Measurements from ENCODE around the gene IGFBP3. TPM values are rescaled to one million over a fixed set of nuclear protein-coding genes. Genes with fewer than 3 reads are reported as not detected.

IGFBP3 gene
- total and polyA plus RNA-seq, 9 of the 15 experiments (the other 6 are each of a cell fraction or from before 2014, with no cell fraction given) = 0.08 to 0.22 (median 0.10) TPM; not detected in 5

GRCh38 chr7:45967591-45968157 is 46.6 kb upstream of the IGFBP3 start:
- 0% methylated on average over 5 of the region's 5 CpGs for WGBS (ENCODE audit: insufficient coverage, low coverage, missing lambda C conversion rate)
- H4K20me1 ChIP-seq (replicated peaks; ENCODE audit: control insufficient read depth, insufficient read depth, low read length) = no peaks in the 10 kb centered on the region
- ChIA-PET CTCF (ENCODE audit: low intra/inter-chr PET ratio) (no interaction called here), POLR2A (no interaction called here)
- no peaks in the 10 kb centered on the region for H3K9me1 ChIP-seq (ENCODE audit: control insufficient read depth, insufficient read depth, low read length)
- no peaks in the 10 kb centered on the region for H3K36me3 ChIP-seq (ENCODE audit: control insufficient read depth, insufficient read depth, low read length)
- in situ Hi-C loops (cut with MboI) = no loop called here
- H3K4me2 ChIP-seq (ENCODE audit: insufficient read depth, low read length) = no peak overlapping the region
- BruUV-seq (replicated peaks) = no TSS peak
- no peak for DNase-seq (ENCODE audit: extremely low read depth in 1 of 4, low spot score in 3 of 4)
- intact Hi-C loops (cut with micrococcal nuclease) = no loop called here
- no peaks in the 10 kb centered on the region for H3K9me3 ChIP-seq (replicated peaks; ENCODE audit: control insufficient read depth, insufficient read depth, low read depth, low read length)
- no peak for ATAC-seq
- H3K79me2 ChIP-seq (ENCODE audit: control insufficient read depth, insufficient read depth, low read length) = no peaks in the 10 kb centered on the region
- no peak overlapping the region for H3K4me3 ChIP-seq
- H3K9ac ChIP-seq (ENCODE audit: insufficient read depth in 1 of 2, low read depth in 2 of 2, low read length in 2 of 2) = no peak overlapping the region
- H3K27ac ChIP-seq (ENCODE audit: extremely low read depth, low read depth, low read length) = no peak overlapping the region
- H3K27me3 ChIP-seq (ENCODE audit: control insufficient read depth in 2 of 2, insufficient read depth in 2 of 2, low read length in 2 of 2) = no peaks in the 10 kb centered on the region
- no peak overlapping the region for H2AFZ ChIP-seq (ENCODE audit: low read depth, low read length)
- TF ChIP-seq ARNT (IDR thresholded peaks at IDR 0.05) = no peak
- no peak for TF ChIP-seq SREBF2 (CRISPR knock-in tag; IDR thresholded peaks at IDR 0.05)
- no peak for TF ChIP-seq PRMT5 (CRISPR knock-in tag; IDR thresholded peaks at IDR 0.05)
- TF ChIP-seq HNRNPLL (IDR thresholded peaks at IDR 0.05; ENCODE audit: low read depth, low read length, poor library complexity, severe bottlenecking) = no peak
- no peak for TF ChIP-seq ZNF274 (IDR thresholded peaks at IDR 0.05; ENCODE audit: borderline replicate concordance, low read depth, low read length)
- TF ChIP-seq XRCC5 (IDR thresholded peaks at IDR 0.05; ENCODE audit: low read depth, low read length) = no peak
- FAIRE-seq = no peak
- no peaks in the 10 kb centered on the region for H3K4me1 ChIP-seq (replicated peaks in 1 of 2; ENCODE audit: control insufficient read depth in 2 of 2, insufficient read depth in 2 of 2, low read length in 2 of 2)

GRCh38 chr7:45962861-45963260 is 41.8 kb upstream of the IGFBP3 start:
- no peak for TF ChIP-seq ZSCAN32 (CRISPR knock-in tag; IDR thresholded peaks at IDR 0.05)
- no peak for TF ChIP-seq HDGF (IDR thresholded peaks at IDR 0.05)
- TF ChIP-seq RCOR1 (IDR thresholded peaks at IDR 0.05; ENCODE audit: borderline replicate concordance in 1 of 2, low read depth in 2 of 2, low read length in 2 of 2) = no peak
- no peak for TF ChIP-seq CBFA2T3 (IDR thresholded peaks at IDR 0.05)
- TF ChIP-seq JUN (IDR thresholded peaks at IDR 0.05; ENCODE audit: borderline replicate concordance, low read depth, low read length) = no peak
- TF ChIP-seq JUN (CRISPR knock-in tag; IDR thresholded peaks at IDR 0.05; ENCODE audit: borderline replicate concordance) = no peak
- Histone ChIP-seq H3K9me1 (ENCODE audit: control insufficient read depth, insufficient read depth, low read length) (no peaks in the 10 kb centered on the region), H3K4me1 (replicated peaks in 1 of 2; ENCODE audit: control insufficient read depth in 2 of 2, insufficient read depth in 2 of 2, low read length in 2 of 2) (no peaks in the 10 kb centered on the region), H3K27me3 (ENCODE audit: control insufficient read depth in 2 of 2, insufficient read depth in 2 of 2, low read length in 2 of 2) (no peaks in the 10 kb centered on the region), H3K4me3 (no peak overlapping the region), H3K9ac (ENCODE audit: insufficient read depth in 1 of 2, low read depth in 2 of 2, low read length in 2 of 2) (no peak overlapping the region), H3K4me2 (ENCODE audit: insufficient read depth, low read length) (no peak overlapping the region), H4K20me1 (replicated peaks; ENCODE audit: control insufficient read depth, insufficient read depth, low read length) (no peaks in the 10 kb centered on the region), H3K27ac (ENCODE audit: extremely low read depth, low read depth, low read length) (no peak overlapping the region), H2AFZ (ENCODE audit: low read depth, low read length) (no peak overlapping the region), H3K36me3 (ENCODE audit: control insufficient read depth, insufficient read depth, low read length) (no peaks in the 10 kb centered on the region), H3K9me3 (replicated peaks; ENCODE audit: control insufficient read depth, insufficient read depth, low read depth, low read length) (no peaks in the 10 kb centered on the region), H3K79me2 (ENCODE audit: control insufficient read depth, insufficient read depth, low read length) (no peaks in the 10 kb centered on the region)
- DNase-seq (ENCODE audit: extremely low read depth in 1 of 4, low spot score in 3 of 4) (no peak), ATAC-seq (no peak), FAIRE-seq (no peak)
- WGBS (ENCODE audit: insufficient coverage, low coverage, missing lambda C conversion rate) = 0% methylated on average over 6 of the region's 6 CpGs
- intact Hi-C loops (cut with micrococcal nuclease) (no loop called here), in situ Hi-C loops (cut with MboI) (no loop called here)
- no TSS peak for BruUV-seq (replicated peaks)
- CTCF ChIA-PET (ENCODE audit: low intra/inter-chr PET ratio) = no interaction called here
- POLR2A ChIA-PET = no interaction called here
